Coronary artery (tissue), 2 donors: ENCODE data around the gene POLR3A.

Experiments
- DNase-seq: peaks from one replicate; pipeline ENCODE4 v3.0.0-alpha.2; 2017; ENCODE audit warnings: low spot score
- H3K27ac ChIP-seq, 2 donors: fragments of 200-600 bp; sonication (generic); one replicate each; pipeline ENCODE4 v1.5.1; 2016 to 2019
- H3K4me3 ChIP-seq: fragments of 200-600 bp; sonication (generic); 2 replicates; pipeline ENCODE4 v1.5.1; 2016; ENCODE audit warnings: mild to moderate bottlenecking, moderate library complexity
- CTCF ChIP-seq: fragments of 200-600 bp; sonication (generic); IDR thresholded peaks from one replicate; pipeline ENCODE4 v1.5.1; 2019; ENCODE audit warnings: antibody characterized with exemption

Gene POLR3A

GRCh38 chr10:78035437-78035836 lies 6.1 kb upstream of the POLR3A start:
- no peak for DNase-seq
- peak overlapping the region; percentile 91 for H3K4me3 ChIP-seq
- H3K27ac ChIP-seq, result no peak overlapping the region
- no peak for TF ChIP-seq CTCF

- Histone ChIP-seq H3K4me3 (peak overlapping the region; percentile 91), H3K27ac (peak overlapping the region in 1 of 2 donors; percentile 82)
- no peak for DNase-seq
- no peak for TF ChIP-seq CTCF
These were observed 5.7 kb upstream of the POLR3A start for GRCh38 chr10:78035025-78035424.

- Histone ChIP-seq H3K27ac (peak within 1 kb of the TSS; percentile 38 to 82), H3K4me3 (peak within 1 kb of the TSS; percentile 91)
- peak; percentile 94 for DNase-seq
- no peak for TF ChIP-seq CTCF
These were observed 4.5 kb upstream of the POLR3A start, which contains the start of gene RPS24 for GRCh38 chr10:78033637-78034470. RPS24 (plus strand) TSS chr10:78033863; CDS start chr10:78033902, 39 bp downstream.

GRCh38 chr10:78033387-78033636 lies 4.0 kb upstream of the POLR3A start:
- no peak for TF ChIP-seq CTCF

GRCh38 chr10:78028438-78029268 lies 662 bp downstream of the POLR3A start:
- peak overlapping the region; percentile 74 to 77 for H3K27ac ChIP-seq
- no peak for DNase-seq
- no peak for TF ChIP-seq CTCF
- H3K4me3 ChIP-seq, result peak overlapping the region; percentile 76

More at GRCh38 chr10:78033387-78033636, 4.0 kb upstream of the POLR3A start:
- no peak for DNase-seq
- Histone ChIP-seq H3K27ac (peak overlapping the region; percentile 38 to 82), H3K4me3 (peak overlapping the region; percentile 91)

- no peak overlapping the region for H3K27ac ChIP-seq
- H3K4me3 ChIP-seq, result no peak overlapping the region
- no peak for TF ChIP-seq CTCF
- no peak for DNase-seq
These were observed 3.5 kb downstream of the POLR3A start for GRCh38 chr10:78025685-78026364.
